ENCODE measurements around the gene DCAF7. TPM values are rescaled to one million over a fixed set of nuclear protein-coding genes. Genes with fewer than 3 reads are reported as not detected.

Gene DCAF7
- total RNA-seq, 6 donors from 2014 or later, result 26.0 to 86.3 (median 42.3) TPM

- no peak overlapping the region for H3K27ac ChIP-seq
- H3K27me3 ChIP-seq, result no peaks in the 10 kb centered on the region
- H3K4me1 ChIP-seq, result peaks cover 25 to 53% (median 42%) of the 10 kb centered on the region in 4 donors
- H3K4me3 ChIP-seq, result no peak overlapping the region
- H3K36me3 ChIP-seq, result no peaks in the 10 kb centered on the region
- no peak for ATAC-seq (ENCODE audit: low FRiP score in 2 of 2)
- no peaks in the 10 kb centered on the region for H3K9me3 ChIP-seq
- TF ChIP-seq EP300 (IDR thresholded peaks at IDR 0.05) (no peak), POLR2AphosphoS5 (IDR thresholded peaks at IDR 0.05) (no peak), POLR2A (IDR thresholded peaks at IDR 0.05) (no peak), CTCF (IDR thresholded peaks at IDR 0.05) (no peak)
- no peak for DNase-seq
- WGBS, 2 donors, result 50 to 70% methylated on average over 7 of the region's 7 CpGs
These were observed 5.4 kb downstream of the DCAF7 start for GRCh38 chr17:63555500-63556156.

- ATAC-seq (ENCODE audit: low FRiP score in 2 of 2) (no peak), DNase-seq (no peak)
- Histone ChIP-seq H3K4me3 (no peak overlapping the region), H3K4me1 (peaks cover 29 to 45% (median 36%) of the 10 kb centered on the region in 4 donors), H3K27ac (no peak overlapping the region), H3K36me3 (no peaks in the 10 kb centered on the region), H3K27me3 (no peaks in the 10 kb centered on the region), H3K9me3 (no peaks in the 10 kb centered on the region)
- TF ChIP-seq EP300 (IDR thresholded peaks at IDR 0.05) (no peak), CTCF (IDR thresholded peaks at IDR 0.05) (no peak), POLR2A (IDR thresholded peaks at IDR 0.05) (no peak), POLR2AphosphoS5 (IDR thresholded peaks at IDR 0.05) (no peak)
- 90 to 97% methylated on average over 2 of the region's 2 CpGs for WGBS, 2 donors
These were observed 7.1 kb downstream of the DCAF7 start for GRCh38 chr17:63557416-63557815.

- 92 to 96% methylated on average over 3 of the region's 3 CpGs for WGBS, 2 donors
- no peaks in the 10 kb centered on the region for H3K27me3 ChIP-seq
These were observed 8.2 kb downstream of the DCAF7 start for GRCh38 chr17:63558441-63558840.

GRCh38 chr17:63561819-63562218, 11.5 kb downstream of the DCAF7 start:
- H3K27me3 ChIP-seq, result no peaks in the 10 kb centered on the region
- TF ChIP-seq POLR2A (IDR thresholded peaks at IDR 0.05) (no peak), EP300 (IDR thresholded peaks at IDR 0.05) (no peak), POLR2AphosphoS5 (IDR thresholded peaks at IDR 0.05) (no peak), CTCF (IDR thresholded peaks at IDR 0.05) (no peak)
- H3K4me1 ChIP-seq, result peaks cover 0 to 19% (median 14%) of the 10 kb centered on the region in 4 donors
- DNase-seq, result no peak
- no peaks in the 10 kb centered on the region for H3K36me3 ChIP-seq
- no peak overlapping the region for H3K27ac ChIP-seq
- H3K9me3 ChIP-seq, result no peaks in the 10 kb centered on the region
- H3K4me3 ChIP-seq, result no peak overlapping the region
- ATAC-seq (ENCODE audit: low FRiP score in 2 of 2), result no peak

More at GRCh38 chr17:63558441-63558840, 8.2 kb downstream of the DCAF7 start:
- no peaks in the 10 kb centered on the region for H3K36me3 ChIP-seq
- H3K4me3 ChIP-seq, result no peak overlapping the region
- ATAC-seq (ENCODE audit: low FRiP score in 2 of 2), result no peak
- peaks cover 19 to 42% (median 30%) of the 10 kb centered on the region in 4 donors for H3K4me1 ChIP-seq
- H3K27ac ChIP-seq, result no peak overlapping the region
- DNase-seq, result no peak
- no peaks in the 10 kb centered on the region for H3K9me3 ChIP-seq
- TF ChIP-seq POLR2A (IDR thresholded peaks at IDR 0.05), result no peak
- TF ChIP-seq POLR2AphosphoS5 (IDR thresholded peaks at IDR 0.05), result no peak
- no peak for TF ChIP-seq EP300 (IDR thresholded peaks at IDR 0.05)
- no peak for TF ChIP-seq CTCF (IDR thresholded peaks at IDR 0.05)

GRCh38 chr17:63563339-63563738, 13.1 kb downstream of the DCAF7 start:
- no peak for ATAC-seq (ENCODE audit: low FRiP score in 2 of 2)
- Histone ChIP-seq H3K9me3 (no peaks in the 10 kb centered on the region), H3K27ac (no peak overlapping the region), H3K36me3 (no peaks in the 10 kb centered on the region), H3K4me3 (no peak overlapping the region), H3K4me1 (peaks cover 0 to 19% (median 13%) of the 10 kb centered on the region in 4 donors), H3K27me3 (no peaks in the 10 kb centered on the region)
- TF ChIP-seq POLR2A (IDR thresholded peaks at IDR 0.05) (no peak), CTCF (IDR thresholded peaks at IDR 0.05) (no peak), EP300 (IDR thresholded peaks at IDR 0.05) (no peak), POLR2AphosphoS5 (IDR thresholded peaks at IDR 0.05) (no peak)
- no peak for DNase-seq
- WGBS, 2 donors, result 100% methylated on average over 2 of the region's 2 CpGs
